ENCODE results near the gene CACUL1. TPM values are rescaled to one million over a fixed set of nuclear protein-coding genes. Genes with fewer than 3 reads are reported as not detected.
"Not testable (repeated sequence)": the region's sequence is repeated elsewhere in the genome, so short reads cannot be mapped to it uniquely, and the experiment has no call there.

CACUL1 gene
- total RNA-seq, 4 donors from 2014 or later = 36.4 to 46.3 (median 41.9) TPM

- no peak for DNase-seq (ENCODE audit: low spot score)
- no peak for ATAC-seq (ENCODE audit: low FRiP score)
- no peak for TF ChIP-seq CTCF (IDR thresholded peaks at IDR 0.05)
Measured at GRCh38 chr10:118666350-118666749, 88.4 kb downstream of the CACUL1 start.

DNA sequence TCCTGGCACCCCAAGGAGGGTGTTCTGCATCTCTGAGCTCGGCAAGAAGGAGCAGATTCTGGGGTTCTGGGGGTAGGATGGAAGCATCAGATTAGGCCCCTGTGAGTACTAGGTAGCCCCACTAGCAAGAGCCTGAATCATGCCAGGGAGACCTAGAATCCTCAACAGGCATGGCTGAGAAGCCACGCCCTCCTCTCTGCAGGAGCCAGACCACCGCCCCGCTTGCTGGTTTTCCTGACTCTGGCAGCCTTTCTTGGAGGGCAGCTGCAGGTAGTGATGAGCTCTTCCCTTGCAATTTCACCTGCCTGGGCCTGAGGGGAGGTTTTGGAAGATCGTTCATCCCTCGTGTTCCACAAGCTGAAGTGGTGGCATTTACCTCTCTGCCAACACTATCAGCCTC, 90.4 kb downstream of the CACUL1 start:
- TF ChIP-seq CTCF (IDR thresholded peaks at IDR 0.05) = no peak
- ATAC-seq (ENCODE audit: low FRiP score) (no peak), DNase-seq (ENCODE audit: low spot score) (no peak)

DNA sequence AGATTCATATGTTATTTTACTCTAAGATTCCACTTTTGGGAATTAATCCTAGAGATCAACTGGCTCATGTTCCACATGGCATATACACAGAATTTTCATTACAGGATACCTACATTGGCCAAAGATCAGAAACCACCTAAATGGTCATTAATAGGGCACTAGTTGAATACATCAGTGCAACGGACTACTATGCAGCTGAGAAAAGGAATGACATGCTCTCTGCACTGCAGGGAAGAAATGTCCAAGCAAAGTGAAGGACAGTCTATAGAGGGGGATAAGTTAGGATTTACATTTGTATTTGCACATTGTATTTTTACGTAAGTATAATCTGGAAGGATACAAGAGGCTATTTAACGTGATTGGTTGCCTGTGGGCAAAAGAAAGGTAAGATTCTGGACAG, 91.6 kb downstream of the CACUL1 start:
- no peak for TF ChIP-seq CTCF (IDR thresholded peaks at IDR 0.05)
- ATAC-seq (ENCODE audit: low FRiP score) (no peak), DNase-seq (ENCODE audit: low spot score) (no peak)

DNA sequence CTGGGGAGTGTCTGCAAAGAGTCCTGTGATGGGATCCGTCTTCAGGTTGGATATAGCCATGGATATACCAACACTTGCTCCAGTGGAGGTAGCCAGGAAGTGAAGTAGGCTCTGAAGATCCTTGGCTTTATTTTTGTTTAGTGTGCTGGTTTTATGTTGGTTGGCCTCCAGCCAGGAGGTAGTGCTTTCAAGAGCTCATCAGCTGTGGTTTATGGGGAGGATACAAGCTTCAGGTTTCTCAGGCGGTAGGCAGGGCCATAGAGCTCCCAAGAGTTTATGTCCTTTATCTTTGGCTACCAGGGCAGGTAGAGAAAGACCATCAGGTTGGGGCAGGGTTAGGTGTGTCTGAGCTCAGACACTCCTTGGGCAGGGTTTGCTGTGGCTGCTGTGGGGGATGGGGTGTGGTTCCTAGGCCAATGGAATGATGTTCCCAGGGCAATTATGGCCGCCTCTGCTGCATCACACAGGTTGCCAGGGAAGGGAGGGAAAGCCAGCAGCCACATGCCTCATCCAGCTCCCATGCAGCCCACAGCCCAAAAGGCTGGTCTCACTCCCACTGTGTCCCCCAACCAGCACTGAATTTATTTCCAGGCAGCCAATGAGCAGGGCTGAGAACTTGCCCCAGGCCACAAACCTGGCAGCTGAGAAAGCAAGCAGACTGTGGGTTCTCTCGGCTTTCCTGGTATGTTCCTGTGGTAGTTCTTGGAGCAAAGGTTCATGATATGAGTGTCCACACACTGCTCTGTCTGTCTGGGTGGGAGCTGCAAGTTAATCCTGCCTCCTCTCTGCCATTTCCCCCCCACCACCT, 92.3 kb downstream of the CACUL1 start:
- ATAC-seq (ENCODE audit: low FRiP score) = no peak
- TF ChIP-seq CTCF (IDR thresholded peaks at IDR 0.05) = no peak
- DNase-seq (ENCODE audit: low spot score) = no peak

- no peak for DNase-seq (ENCODE audit: low spot score)
- no peak for ATAC-seq (ENCODE audit: low FRiP score)
- TF ChIP-seq CTCF (IDR thresholded peaks at IDR 0.05) = no peak
Measured at GRCh38 chr10:118658762-118659161, 96.0 kb downstream of the CACUL1 start.

- not testable (repeated sequence) for DNase-seq (ENCODE audit: low spot score); ATAC-seq (ENCODE audit: low FRiP score)
Measured at GRCh38 chr10:118658168-118658567, 96.6 kb downstream of the CACUL1 start.

DNA sequence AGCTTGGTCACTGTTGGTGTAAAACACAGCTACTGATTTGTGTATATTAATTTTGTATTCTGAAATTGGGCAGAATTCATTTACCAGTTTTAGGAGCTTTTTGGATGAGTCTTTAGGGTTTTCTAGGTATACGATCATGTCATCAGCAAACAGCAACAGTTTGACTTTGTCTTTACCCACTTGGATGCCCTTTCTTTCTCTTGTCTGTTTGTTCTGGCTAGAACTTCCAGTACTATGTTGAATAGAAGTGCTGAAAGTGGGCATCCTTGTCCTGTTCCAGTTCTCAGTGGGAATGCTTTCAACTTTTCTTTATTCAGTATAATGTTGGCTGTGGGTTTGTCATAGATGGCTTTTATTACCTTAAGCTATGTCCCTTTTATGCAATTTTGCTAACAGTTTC, 109.5 kb downstream of the CACUL1 start:
- DNase-seq (ENCODE audit: low spot score); ATAC-seq (ENCODE audit: low FRiP score): not testable (repeated sequence)

DNA sequence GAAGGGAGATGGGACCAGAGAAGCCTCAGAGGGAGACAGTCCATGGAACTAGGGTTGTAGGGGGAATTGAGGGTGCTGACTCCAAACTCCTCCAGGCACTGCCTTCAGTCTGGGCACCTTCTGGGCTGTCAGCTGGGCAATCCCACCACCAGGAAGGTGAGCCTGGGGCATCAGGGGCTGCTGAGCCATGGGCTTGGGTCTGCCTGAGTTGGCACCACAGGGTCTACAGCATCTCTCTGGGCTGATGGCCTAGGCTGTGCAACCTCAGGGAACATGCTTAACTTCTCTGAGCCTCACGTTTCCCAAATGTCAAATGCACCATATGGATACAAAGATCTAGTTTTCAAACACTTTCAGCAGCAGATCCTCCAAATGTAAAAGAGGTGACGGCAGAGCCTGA, 112.5 kb downstream of the CACUL1 start:
- TF ChIP-seq CTCF (IDR thresholded peaks at IDR 0.05) = no peak
- no peak for DNase-seq (ENCODE audit: low spot score)
- no peak for ATAC-seq (ENCODE audit: low FRiP score)
